ENCODE measurements around the gene KCNMA1.

- no peak for TF ChIP-seq CTCF (IDR thresholded peaks at IDR 0.05 in 4 of 5, conservative IDR thresholded peaks at IDR 0.05 in 1 of 5)
- no peak for TF ChIP-seq POLR2A (IDR thresholded peaks at IDR 0.05)
Measured at GRCh38 chr10:77309509-77309908, 328.1 kb downstream of the KCNMA1 start.
